PC-9 (cell line): ENCODE data around the gene MUSK.

Source experiments
- CTCF ChIP-seq: fragments of 200-600 bp; sonication (generic); conservative IDR thresholded peaks from 2 replicates; pipeline ENCODE4 v1.6.1; 2017; ENCODE audit warnings: mixed run types, antibody characterized with exemption, mild to moderate bottlenecking, moderate library complexity
- EZH2 ChIP-seq: fragments of 200-600 bp; sonication (generic); IDR thresholded peaks from 2 replicates; pipeline ENCODE4 v1.8.0; 2017; ENCODE audit warnings: antibody characterized with exemption, low read depth

GRCh38 chr9:110650991-110651411, 17.6 kb upstream of the MUSK start:
- TF ChIP-seq CTCF (no peak), EZH2 (no peak)
